NOMO-1 treated with dmso at 0.1 percent for 144 hours (cell line): ENCODE data around the gene RBM20.
A peak's percentile ranks its signal among the peaks of the same experiment; 100 is the strongest.

Source experiments
- DNase-seq: peaks from one replicate; lab custom pipeline; 2025; ENCODE audit not compliant: unreplicated experiment; lab: John Stamatoyannopoulos, UW

The RBM20 gene

DNA sequence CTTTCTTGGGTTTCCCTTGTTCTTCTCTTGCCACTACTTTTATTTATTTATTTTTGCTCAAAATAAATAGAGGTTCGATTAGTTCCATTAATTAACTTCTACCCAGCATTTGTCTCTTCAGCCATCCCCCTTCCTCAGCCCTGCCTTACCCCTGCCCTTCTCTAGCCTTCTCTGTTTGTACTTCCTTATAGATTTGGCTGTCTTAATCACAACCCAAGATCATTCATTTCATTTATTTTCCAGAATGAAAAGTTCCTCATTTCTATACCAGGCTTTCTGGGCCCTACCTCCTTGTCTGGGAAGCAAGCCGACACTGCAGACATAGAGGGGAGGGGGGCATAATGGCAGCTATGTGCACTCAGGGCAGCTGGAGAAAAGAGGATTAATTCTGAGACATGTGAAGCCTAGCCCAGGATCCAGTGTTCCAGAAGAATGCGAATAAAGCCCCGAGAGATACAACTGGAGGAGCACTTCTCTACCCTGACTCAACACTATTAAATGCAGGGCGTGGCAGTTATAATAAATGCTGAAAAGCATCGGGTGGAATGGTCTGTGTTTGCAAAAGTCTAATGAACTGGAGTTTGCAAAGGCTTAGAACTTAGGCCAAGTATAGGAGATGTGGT lies 221.2 kb downstream of the RBM20 start:
- peak; percentile 38 for DNase-seq

GRCh38 chr10:110865809-110866482 lies 221.8 kb downstream of the RBM20 start:
- peak; percentile 38 for DNase-seq

DNA sequence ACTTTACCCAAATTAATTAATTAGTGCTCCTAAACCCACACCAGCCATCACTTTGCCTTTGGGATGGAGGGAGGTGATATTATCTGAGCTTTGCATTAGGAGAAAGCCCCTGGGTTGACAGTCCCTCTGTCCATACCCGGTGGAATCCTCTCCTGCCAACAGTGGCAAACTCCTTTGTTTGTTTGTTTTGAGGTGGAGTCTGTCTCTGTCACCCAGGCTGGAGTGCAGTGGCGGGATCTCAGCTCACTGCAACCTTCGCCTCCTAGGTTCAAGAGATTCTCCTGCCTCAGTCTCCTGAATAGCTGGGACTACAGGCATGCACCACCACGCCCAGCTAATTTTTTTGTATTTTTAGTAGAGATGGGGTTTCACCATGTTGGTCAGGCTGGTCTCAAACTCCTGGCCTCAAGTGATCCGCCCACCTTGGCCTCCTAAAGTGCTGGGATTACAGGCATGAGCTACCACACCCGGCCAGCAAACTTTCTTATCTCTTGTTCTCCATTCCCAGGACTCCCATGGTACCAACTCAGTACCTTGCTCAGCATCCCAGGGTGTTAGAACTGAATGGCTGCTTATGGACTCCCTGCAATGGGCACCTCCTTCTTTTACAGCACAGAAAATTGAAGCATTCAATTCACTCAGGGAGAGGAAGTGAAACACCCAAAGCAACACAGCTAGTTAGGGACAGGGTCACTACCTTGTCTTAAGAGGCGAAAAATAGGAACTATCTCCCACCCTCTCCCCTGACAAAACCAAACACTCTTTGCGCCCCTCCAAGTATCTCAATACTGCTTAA lies 223.1 kb downstream of the RBM20 start:
- peak; percentile 49 for DNase-seq

- no peak for DNase-seq
These were observed 223.8 kb downstream of the RBM20 start for GRCh38 chr10:110867807-110868465.

- DNase-seq: no peak
These were observed 224.8 kb downstream of the RBM20 start for GRCh38 chr10:110868981-110869380.

GRCh38 chr10:110870823-110871297 lies 226.7 kb downstream of the RBM20 start:
- no peak for DNase-seq

- DNase-seq: peak; percentile 91
These were observed 227.4 kb downstream of the RBM20 start, which contains the start of gene PDCD4 for GRCh38 chr10:110871298-110872084. Gene PDCD4 (plus strand): TSS chr10:110871928. CDS start chr10:110876028, 4,100 bp downstream.

GRCh38 chr10:110872145-110872983 lies 228.2 kb downstream of the RBM20 start:
- DNase-seq: peak; percentile 68

DNA sequence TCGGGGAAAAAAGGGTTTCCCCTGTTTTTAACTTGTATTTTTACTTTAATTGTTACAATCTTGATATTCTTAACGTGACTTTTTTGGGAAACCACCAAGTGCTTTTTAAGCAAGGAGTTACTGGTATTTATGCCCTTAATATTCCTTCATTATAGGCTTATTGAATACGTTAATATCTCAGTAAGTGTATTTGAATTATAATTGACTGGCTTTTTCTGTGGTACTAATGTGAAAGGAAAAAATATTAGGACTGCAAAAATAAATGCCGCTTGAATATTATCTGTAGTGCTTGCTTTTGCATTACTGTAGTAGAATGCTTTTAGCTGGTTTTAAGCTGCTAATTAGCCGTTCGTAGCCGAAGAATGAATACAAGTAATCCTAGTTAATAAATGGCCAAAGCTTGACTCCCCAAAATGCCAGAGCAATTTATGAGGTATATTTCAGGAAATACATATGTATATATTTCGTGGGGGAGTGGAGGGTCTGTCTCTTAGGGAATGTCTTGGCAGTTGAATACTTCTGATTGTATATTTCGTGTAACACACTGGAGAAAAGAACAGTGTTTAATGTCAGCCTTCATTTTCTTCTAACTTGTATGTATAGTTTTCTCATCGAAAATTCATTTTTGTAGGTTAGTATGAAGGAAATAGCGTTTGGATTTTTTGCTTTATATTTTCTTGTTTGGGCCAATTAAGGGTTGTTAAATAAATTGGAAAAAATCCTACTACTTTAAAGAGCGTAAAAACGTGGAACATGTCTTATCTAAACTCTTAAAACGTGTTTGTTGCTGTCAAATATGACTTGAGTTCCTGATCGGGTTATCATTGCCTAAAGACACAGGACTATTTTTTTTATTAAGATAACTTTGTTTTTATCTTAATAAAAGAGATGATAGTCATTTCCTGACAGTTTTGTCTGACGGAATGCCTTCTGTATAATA lies 229.1 kb downstream of the RBM20 start:
- DNase-seq: no peak

- no peak for DNase-seq
These were observed 229.8 kb downstream of the RBM20 start for GRCh38 chr10:110873951-110874350.

DNA sequence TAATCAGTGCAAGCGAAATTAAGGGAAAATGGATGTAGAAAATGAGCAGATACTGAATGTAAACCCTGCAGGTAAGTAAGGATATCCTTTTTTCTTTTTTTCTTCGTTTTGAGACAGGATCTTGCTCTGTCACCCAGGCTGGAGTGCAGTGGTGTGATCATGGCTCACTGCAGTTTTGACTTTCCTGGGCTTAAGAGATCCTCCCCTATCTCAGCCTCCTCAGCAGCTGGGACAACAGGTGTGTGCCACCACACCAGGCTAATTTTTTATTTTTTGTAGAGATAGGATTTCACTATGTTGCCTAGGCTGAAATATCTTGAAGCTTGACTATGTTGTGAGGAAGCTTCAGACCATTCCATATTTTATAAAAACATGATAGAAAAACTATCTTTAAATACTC lies 231.9 kb downstream of the RBM20 start:
- no peak for DNase-seq

- DNase-seq: no peak
These were observed 232.7 kb downstream of the RBM20 start for GRCh38 chr10:110876788-110877187.

GRCh38 chr10:110880012-110880411 lies 235.9 kb downstream of the RBM20 start:
- no peak for DNase-seq

GRCh38 chr10:110881247-110881646 lies 237.1 kb downstream of the RBM20 start:
- no peak for DNase-seq

GRCh38 chr10:110881905-110882304 lies 237.8 kb downstream of the RBM20 start:
- no peak for DNase-seq

- no peak for DNase-seq
These were observed 239.8 kb downstream of the RBM20 start for GRCh38 chr10:110883924-110884323.

GRCh38 chr10:110885932-110886674 lies 242.0 kb downstream of the RBM20 start:
- no peak for DNase-seq

DNA sequence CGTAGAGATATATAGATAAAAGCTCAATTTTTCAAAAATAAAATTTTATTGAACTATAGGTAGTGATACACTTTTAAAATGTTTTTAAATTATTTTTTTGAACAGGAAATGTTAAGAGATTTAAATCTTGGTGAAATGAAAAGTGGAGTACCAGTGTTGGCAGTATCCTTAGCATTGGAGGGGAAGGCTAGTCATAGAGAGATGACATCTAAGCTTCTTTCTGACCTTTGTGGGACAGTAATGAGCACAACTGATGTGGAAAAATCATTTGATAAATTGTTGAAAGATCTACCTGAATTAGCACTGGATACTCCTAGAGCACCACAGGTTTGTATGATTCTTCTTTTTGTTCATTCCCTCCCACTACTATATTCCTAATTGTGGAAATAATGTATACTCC lies 243.4 kb downstream of the RBM20 start:
- DNase-seq: no peak
